Choroid plexus epithelial cell (primary cell): ENCODE results near the gene IP6K2.
"Not testable (repeated sequence)": the region's sequence is repeated elsewhere in the genome, so short reads cannot be mapped to it uniquely, and the experiment has no call there.

Source experiments
- DNase-seq: peaks from one replicate; pipeline ENCODE4 v3.0.0-alpha.2; 2010; ENCODE audit warnings: low read depth
- H3K4me3 ChIP-seq: 2 replicates; pipeline ENCODE4 v1.5.1; 2011; ENCODE audit warnings: low read depth, mild to moderate bottlenecking, control low read depth, low read length, moderate library complexity
- CTCF ChIP-seq: conservative IDR thresholded peaks from 2 replicates; pipeline ENCODE4 v1.5.1; 2011; ENCODE audit warnings: low read depth, mild to moderate bottlenecking, control low read depth, inconsistent platforms, low read length, moderate library complexity

Gene IP6K2

GRCh38 chr3:48748754-48749153 lies 31.7 kb upstream of the IP6K2 start:
- DNase-seq, result no peak
- no peak overlapping the region for H3K4me3 ChIP-seq
- TF ChIP-seq CTCF, result no peak

GRCh38 chr3:48747706-48748105 lies 30.7 kb upstream of the IP6K2 start:
- DNase-seq, result no peak
- H3K4me3 ChIP-seq, result no peak overlapping the region
- no peak for TF ChIP-seq CTCF

- H3K4me3 ChIP-seq, result no peak overlapping the region
- TF ChIP-seq CTCF, result no peak
- no peak for DNase-seq
These were observed 30.1 kb upstream of the IP6K2 start for GRCh38 chr3:48747015-48747615.

GRCh38 chr3:48743773-48744172 lies 26.8 kb upstream of the IP6K2 start:
- no peak for DNase-seq
- H3K4me3 ChIP-seq, result no peak overlapping the region
- TF ChIP-seq CTCF, result no peak

GRCh38 chr3:48741226-48741625 lies 24.2 kb upstream of the IP6K2 start:
- H3K4me3 ChIP-seq, result not testable (repeated sequence)

GRCh38 chr3:48739955-48740823 lies 23.2 kb upstream of the IP6K2 start:
- DNase-seq, result peak; percentile 80
- peak; percentile 89 for TF ChIP-seq CTCF

More at GRCh38 chr3:48741226-48741625, 24.2 kb upstream of the IP6K2 start:
- not testable (repeated sequence) for DNase-seq

GRCh38 chr3:48739617-48739954 lies 22.6 kb upstream of the IP6K2 start:
- DNase-seq, result no peak
- TF ChIP-seq CTCF, result no peak
- H3K4me3 ChIP-seq, result no peak overlapping the region

More at GRCh38 chr3:48739955-48740823, 23.2 kb upstream of the IP6K2 start:
- peak overlapping the region; percentile 17 for H3K4me3 ChIP-seq
